Measurements from ENCODE around the gene RPS6KA2.

The RPS6KA2 gene

GRCh38 chr6:166497087-166497899, 129.8 kb downstream of the RPS6KA2 start:
- DNase-seq: no peak

GRCh38 chr6:166496460-166496859, 130.6 kb downstream of the RPS6KA2 start:
- peak; percentile 10 for DNase-seq

GRCh38 chr6:166495487-166496314, 131.3 kb downstream of the RPS6KA2 start:
- DNase-seq: no peak

- no peak for DNase-seq
Measured at GRCh38 chr6:166494757-166495486, 132.1 kb downstream of the RPS6KA2 start.

- DNase-seq: no peak
Measured at GRCh38 chr6:166494101-166494441, 133.0 kb downstream of the RPS6KA2 start.

GRCh38 chr6:166493427-166494100, 133.5 kb downstream of the RPS6KA2 start:
- DNase-seq: no peak

GRCh38 chr6:166492092-166492741, 134.8 kb downstream of the RPS6KA2 start:
- no peak for DNase-seq

GRCh38 chr6:166490671-166491500, 136.2 kb downstream of the RPS6KA2 start:
- peak; percentile 80 for DNase-seq

- DNase-seq: no peak
Measured at GRCh38 chr6:166489301-166490155, 137.5 kb downstream of the RPS6KA2 start.

- DNase-seq: no peak
Measured at GRCh38 chr6:166488701-166489100, 138.3 kb downstream of the RPS6KA2 start.

GRCh38 chr6:166488076-166488685, 138.9 kb downstream of the RPS6KA2 start:
- DNase-seq: no peak

- DNase-seq: no peak
Measured at GRCh38 chr6:166487148-166487547, 139.9 kb downstream of the RPS6KA2 start.

GRCh38 chr6:166486536-166486880, 140.5 kb downstream of the RPS6KA2 start:
- no peak for DNase-seq

GRCh38 chr6:166485651-166486535, 141.2 kb downstream of the RPS6KA2 start:
- no peak for DNase-seq

GRCh38 chr6:166484863-166485262, 142.2 kb downstream of the RPS6KA2 start:
- DNase-seq: no peak

GRCh38 chr6:166483573-166484250, 143.3 kb downstream of the RPS6KA2 start:
- no peak for DNase-seq

- DNase-seq: no peak
Measured at GRCh38 chr6:166483026-166483425, 144.0 kb downstream of the RPS6KA2 start.

All from NCI-H2029 (cell line).